HG02588 (cell line): ENCODE data around the gene PCDH9.
"Not testable (repeated sequence)": the region's sequence is repeated elsewhere in the genome, so short reads cannot be mapped to it uniquely, and the experiment has no call there.

Experiments used
- ATAC-seq: cut with Tn5 transposase; IDR thresholded peaks from one replicate; pipeline ENCODE4 v1.9.1; 2021; ENCODE audit warnings: mild to moderate bottlenecking, moderate library complexity; ENCODE audit not compliant: unreplicated experiment

The PCDH9 gene

DNA sequence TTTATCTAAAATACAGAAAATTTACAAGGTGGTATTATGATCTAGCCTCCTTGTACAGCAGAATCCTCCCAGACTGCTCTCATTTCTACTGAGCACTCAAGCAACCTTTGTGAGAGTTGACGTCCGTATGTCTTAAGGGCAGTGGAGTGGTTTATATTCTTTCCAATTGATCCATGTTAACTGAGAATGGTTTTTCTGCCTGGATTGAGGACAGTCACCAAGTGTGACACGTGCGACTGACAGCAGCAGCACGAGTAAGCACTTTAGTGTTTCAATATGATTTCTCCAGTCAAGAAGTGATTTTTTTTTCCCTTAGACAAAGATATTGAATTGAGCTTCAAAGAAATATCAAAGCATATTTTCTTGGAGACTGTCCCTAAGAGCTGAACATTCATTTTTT, 901.7 kb downstream of the PCDH9 start:
- no peak for ATAC-seq

DNA sequence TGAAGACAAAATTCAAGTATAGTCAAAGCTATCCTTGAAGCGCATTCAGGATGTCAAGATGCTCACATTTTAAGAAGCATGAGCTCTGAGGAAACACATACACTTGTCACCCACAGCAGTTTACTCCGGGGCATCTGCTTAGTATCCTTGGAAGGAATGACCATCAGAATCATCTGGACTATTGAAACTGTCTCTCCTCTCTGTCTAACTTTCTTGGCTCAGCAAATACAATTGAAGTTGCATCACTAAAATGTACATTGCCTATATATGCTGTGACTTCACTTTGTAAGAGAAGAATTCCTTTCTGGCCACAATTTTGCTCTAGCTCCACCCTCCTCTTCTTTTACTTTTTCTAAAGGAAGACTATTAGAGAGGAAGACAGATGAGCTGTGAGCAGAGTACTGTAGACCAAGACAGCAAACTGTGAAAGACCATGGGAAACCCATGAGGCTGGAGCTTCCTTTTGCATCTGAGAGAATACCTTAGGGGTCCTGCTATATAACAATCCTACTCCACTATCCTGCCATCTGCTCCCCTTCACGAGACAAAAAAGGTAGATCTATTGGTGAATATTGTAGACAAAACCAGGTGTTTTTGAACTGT, 906.3 kb downstream of the PCDH9 start:
- ATAC-seq = no peak

DNA sequence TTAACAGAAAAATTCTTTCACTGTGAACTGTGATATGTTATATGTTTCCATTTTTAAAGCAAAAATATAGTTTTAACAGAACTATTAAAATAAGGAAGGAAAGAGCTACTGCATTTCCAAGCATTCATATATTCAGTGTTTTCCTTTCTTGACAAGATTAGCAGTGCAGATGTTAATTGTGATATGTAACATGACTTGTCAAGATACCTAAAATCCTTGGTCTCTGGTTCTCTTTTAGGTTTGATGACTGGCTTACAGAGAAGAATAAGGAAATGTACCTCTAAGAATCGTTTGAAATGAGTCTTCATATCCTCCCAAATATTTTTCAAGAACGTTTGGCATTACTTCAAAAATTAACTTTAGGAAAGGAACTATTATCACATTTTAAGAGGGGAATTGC, 907.2 kb downstream of the PCDH9 start:
- ATAC-seq = no peak

DNA sequence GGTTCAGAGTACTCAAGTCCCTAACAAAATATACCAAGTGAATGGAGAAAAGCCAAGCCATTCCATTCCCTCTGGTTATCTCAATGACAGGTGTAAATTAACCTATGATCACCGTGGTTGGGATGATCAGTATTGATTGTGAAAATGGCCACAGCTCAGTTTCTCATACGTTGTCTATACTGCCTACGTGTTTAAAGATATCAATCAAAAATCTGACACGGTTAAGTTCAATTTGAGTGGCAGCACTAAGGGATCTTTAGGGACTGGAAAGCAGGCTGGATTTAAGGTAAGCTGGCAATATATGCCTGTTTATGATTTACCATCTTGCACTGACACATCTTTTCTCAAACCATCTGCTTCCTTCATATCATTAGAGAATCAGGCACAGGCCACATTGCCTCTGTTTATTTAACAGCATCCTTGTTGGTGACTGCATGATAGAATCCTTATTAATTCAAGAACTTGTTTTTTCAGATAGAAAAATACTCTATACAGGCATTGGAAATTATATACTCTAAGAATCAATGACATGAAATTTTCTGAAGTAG, 907.9 kb downstream of the PCDH9 start:
- no peak for ATAC-seq

DNA sequence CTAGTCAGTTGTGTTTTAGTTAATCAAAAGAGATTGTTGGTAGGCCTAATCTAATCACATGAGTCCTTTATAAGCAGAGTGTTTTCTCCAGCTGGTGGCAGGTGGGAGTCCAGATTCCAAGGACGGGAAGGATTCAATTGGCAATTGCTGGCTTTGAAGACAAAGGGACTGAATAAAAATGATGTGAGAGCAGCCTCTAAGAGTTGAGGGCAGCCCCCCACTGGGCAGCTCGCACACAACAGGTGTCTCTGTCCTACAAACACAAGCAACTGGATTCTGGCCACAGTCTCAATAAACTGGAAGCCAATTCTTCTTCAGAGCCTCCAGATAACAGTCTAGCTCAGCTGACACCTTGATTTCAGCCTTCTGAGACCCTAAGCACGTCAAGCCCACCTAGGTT, 915.2 kb downstream of the PCDH9 start:
- no peak for ATAC-seq

DNA sequence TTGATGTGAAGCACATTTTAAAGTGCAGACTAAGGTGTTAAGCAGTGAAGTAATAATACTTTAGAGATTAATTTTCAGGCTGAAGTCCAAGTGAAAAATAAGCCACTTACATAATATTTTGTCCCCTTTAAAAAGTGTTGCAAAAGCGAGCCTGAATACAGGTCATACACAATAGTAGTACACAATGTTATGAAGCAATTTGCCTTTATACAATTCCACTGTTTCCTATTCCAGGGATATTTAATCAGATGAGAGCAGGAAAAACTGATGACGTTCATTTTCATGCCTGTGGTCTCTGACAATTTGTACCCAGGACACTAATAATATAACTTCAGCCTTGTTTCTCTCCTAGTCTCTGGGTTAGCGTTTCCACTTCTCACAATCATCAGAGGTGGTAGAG, 916.7 kb downstream of the PCDH9 start:
- ATAC-seq = no peak

DNA sequence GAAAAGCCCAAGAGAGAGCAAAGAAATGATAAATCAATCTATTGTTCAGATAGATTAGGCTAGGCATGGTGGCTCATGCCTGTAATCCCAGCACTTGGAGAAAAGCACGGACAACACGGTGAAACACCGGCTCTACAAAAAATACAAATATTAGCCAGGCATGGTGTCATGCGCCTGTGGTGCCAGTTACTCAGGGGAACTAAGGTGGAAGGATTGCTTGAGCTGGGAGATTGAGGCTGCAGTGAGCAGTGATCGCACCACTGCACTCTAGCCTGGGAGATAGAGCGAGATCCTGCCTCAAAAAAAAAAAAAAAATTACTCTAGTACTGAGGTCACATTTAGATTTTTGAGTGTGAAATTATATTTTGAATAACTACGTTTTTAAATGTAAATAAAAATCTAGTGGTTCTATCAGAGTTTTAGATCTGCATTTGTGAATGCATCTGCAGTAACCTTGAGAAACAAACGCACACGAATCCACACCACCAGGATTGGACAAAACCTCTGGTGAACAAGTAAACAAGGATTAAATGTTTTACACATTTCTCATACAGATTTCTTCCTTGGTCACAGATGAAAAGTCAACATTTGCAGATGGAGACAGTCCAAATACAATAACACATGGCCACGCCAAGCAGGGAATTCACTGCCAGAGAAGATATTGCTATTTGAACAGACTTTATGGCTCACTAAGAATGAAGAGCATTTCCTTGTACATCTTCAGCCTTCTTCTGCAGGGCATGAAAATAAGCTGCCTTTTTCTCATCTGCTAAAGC, 917.6 kb downstream of the PCDH9 start:
- ATAC-seq = no peak

DNA sequence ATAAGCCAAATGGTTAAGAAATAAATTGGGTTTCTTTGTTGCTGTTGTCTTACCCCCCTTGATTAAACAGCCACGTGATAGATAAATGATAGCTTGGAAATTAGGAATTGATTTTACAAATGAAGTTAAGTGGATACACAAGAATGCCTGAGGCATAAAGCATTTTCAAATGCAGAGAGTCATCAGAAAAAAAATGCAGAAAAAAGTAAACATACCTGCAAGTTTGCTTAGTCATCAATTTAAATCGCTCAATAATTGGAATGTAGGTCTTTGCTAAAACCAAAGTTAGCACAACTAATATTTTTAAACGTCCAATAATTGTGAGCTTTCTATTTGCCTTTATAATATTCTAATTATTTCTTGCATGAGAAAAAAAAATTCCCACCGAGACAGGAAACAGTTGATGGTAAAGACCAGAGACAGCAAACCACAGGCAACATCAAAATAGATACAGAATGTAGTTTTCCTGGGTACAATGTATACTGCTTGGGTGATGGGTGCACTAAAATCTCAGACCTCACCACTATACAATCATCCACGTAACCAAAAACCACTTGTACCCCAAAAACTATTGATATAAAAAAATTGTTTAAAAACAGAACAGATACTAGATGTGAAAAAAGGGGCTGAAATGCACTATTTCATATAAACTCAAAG, 924.0 kb downstream of the PCDH9 start:
- no peak for ATAC-seq

DNA sequence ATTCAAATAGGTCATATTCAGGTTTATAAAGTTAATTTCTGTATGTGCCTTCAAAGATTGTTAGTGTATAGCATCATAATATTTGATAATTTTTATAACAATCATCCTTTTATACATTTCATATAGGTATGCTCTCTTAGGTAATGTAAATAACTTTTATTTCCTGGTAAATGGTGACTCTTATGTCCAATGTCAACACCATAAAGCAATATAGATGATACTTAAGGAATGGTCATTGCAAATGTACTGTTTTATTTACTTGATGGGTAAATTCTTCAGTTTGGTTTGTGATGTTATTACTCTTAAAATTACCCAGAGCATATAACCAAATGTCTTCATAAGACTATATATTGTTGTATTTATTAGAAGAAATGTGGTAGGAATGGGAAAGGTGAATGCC, 928.7 kb downstream of the PCDH9 start:
- ATAC-seq = no peak

DNA sequence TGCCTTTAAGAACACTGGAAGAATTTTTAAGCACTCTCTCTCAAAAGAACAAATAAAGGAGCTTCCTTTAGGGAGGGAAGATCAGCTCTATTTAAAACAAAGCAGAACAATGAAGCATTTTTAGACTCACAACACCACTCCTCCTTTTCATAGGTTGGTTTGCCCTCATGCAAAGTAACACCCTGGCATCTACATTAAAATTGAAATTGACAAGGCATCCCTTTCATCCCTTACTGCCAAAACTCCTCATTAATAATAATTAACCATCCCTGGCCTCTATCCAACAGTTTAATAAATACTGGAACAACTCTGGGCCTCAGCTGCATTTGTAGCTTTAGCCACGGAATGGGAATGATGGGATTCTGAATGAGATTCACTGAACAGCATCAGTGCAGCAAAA, 929.1 kb downstream of the PCDH9 start:
- no peak for ATAC-seq

DNA sequence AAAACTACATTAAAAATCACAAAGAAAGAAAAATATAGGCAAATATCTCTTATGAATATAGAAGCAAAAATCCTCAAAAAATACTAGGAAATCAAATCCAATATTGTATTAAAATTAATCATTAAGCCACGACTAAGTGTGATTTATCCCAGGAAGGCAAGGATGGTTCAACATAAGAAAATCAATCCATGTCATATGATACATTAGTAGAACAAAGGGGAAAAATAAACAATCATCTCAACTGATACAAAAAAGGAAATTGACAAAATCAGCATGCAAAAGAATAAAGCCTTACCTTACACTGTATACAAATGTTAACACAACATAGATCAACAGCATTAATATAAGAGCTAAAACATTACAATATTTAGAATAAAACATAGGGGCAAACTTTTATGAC, 933.3 kb downstream of the PCDH9 start:
- no peak for ATAC-seq

DNA sequence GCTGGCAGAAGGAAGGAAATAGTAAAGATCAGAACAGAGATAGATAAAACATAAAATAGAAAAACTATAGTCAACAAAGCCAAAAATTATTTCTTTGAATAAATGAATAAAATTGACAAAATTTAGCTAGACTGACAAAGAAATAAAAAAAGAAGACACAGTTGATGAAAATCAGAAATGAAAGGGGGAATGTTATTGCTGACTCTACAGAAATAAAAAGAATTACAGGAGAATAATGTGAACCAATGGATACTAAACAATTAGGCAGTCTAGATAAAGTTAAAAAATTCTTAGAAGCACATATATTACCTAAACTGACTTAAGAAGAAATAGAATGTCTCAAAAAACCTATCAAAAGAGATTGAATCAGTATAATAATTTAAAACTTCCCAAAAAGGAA, 933.8 kb downstream of the PCDH9 start:
- no peak for ATAC-seq

DNA sequence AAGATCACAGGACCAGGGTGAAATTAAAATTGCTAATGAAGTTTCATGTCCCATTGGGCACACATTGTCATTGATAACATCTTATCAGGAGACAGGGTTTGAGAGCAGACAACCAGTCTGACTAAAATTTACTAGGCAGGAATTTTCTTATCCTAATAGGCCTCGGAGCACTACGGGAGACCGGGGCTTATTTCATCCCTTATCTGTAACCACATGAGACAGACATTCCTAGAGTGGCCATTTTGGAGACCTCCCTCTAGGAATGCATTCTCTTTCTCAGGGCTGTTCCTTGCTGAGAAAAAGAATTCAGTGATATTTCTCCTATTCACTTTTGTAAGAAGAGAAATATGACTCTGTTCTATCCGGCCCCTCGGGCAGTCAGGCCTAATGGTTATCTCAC, 943.3 kb downstream of the PCDH9 start:
- ATAC-seq = not testable (repeated sequence)

DNA sequence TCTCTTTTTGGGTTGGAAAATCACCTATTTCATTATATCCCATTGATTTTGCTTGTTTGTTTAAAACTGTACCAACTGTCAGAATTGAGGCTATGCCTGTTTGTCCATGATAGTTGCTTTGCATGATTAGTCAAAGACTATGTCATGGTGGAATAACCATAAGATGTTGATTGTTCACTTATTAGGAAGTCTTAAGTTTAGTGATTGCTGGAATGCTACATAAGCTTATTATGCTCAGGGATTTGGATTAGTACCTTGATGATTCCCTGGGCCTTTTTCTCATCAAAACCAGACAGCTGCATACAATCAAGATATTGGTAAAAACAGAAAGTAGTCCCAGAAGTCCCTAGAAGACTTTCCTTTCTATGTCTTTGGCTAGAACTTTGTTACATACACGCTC, 954.7 kb downstream of the PCDH9 start:
- no peak for ATAC-seq

DNA sequence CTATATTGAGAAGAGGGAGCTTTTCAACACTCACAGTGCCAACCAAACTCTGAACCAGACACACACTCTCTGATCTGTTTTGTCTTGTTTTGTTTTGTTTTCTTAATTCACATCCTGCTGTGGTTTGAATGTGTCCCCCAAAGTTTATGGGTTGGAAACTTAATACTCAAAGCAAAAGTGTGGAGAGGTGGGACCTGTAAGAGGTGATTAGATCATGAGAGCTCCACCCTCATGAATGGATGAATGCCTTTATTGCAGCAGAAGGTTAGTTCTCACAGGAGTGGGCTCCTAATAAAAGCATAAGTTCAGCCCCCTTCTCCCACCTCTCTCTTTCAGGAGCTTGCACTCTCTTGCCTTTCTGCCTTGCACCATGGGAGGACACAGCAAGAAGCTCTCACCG, 957.1 kb downstream of the PCDH9 start:
- no peak for ATAC-seq

DNA sequence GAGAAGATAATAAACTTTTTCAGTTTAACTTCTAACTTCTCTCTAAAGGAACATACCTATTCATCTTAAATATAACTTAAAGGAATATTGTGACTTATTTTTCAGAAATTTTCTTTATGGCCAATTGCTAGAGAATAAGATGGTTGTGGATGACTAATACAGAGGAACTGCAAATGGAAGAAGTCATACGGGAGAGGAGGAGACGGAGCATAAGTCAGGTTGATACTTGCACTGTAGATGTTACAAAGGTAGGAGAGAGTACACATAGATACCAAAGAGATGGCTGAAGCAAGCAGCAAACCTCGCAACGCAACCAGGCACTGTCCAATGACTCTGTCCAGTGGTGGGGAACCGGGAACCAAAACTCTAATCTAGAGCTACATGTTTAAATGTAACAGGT, 963.4 kb downstream of the PCDH9 start:
- no peak for ATAC-seq

DNA sequence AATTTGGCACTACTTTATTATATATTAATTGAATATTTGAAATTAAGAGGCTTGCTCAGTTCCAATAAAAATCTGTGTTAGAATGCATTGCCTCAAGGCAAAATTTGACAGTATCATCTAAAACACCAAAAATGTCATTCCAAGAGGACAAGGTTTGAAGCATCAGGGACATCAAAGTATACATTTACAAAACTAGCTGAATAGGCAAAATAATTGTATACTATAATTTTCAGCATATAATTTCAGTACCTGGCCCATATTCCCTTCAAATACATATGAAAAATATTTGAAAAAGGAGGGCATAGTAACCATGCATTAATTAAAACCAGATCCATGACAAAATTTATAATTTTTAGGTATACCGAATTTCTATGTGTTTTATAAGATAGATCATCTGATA, 963.8 kb downstream of the PCDH9 start:
- ATAC-seq = no peak

DNA sequence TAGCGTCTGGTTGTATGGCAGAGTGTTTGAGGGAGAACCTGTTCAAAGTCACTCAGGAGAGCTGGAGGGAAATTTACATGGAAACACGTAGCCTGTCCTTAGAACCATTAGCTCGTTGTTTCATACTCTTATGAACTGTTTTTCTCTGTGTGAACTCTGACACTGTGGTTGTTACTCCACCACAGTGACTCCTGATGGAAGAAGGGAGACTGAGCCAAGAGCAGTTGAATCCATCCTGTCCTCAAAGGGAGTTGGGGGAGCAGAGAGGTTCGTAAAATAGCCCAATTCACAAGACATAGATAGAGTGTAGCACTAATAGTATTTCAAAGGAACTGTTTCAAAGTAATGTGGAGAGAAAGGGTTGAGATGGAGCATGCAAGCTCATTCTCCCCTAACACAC, 964.8 kb downstream of the PCDH9 start:
- no peak for ATAC-seq

DNA sequence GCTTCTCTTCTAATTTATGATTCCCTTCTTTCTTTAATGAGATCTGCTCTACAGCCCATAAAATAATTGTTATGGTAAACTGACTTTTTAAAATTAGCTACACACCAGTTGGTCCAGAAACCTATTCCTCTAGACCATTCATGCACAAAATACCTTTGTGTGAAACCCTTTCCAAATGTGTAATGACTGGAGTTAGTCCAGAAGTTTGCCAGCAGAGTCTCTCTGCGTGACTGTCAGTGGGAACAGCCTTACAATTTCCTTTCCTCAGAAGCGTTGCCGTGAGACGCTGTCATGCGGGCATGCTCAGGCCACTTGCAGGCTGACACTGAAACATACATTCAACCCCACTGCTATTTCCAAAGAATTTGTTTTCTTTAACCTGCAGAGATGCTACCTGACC, 965.2 kb downstream of the PCDH9 start:
- ATAC-seq = no peak

DNA sequence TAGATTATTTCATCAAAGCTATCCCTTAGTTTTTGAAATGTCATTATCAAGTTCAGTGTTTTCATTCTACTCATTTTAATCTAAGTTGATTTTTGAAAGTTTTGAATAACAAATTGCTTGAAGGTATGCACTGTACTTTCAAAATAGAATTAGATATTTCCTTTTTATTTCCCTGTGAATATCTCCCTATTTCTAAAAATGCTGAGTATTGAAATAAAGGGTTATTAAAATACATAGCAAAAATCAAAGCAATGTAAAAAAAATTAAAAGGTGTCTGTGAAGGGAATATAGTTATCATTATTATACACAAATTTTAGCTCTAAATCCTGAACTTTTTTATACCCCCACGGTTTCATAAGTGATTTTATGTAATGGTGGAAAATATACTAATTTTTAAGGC, 967.8 kb downstream of the PCDH9 start:
- no peak for ATAC-seq

DNA sequence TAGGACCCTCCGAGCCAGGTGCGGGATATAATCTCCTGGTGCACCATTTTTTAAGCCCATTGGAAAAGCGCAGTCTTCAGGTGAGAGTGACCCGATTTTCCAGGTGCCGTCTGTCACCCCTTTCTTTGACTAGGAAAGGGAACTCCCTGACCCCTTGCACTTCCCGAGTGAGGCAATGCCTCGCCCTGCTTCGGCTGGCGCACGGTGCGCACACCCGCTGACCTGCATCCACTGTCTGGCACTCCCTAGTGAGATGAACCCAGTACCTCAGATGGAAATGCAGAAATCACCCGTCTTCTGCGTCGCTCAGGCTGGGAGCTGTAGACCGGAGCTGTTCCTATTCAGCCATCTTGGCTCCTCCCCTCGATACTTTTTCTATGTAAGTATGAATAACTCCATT, 970.7 kb downstream of the PCDH9 start:
- not testable (repeated sequence) for ATAC-seq
